ENCODE results near the gene IL9.

The IL9 gene

GRCh38 chr5:135901633-135902032, 6.0 kb upstream of the IL9 start:
- ChIA-PET POLR2A (interaction anchor here (1.4 kb wide), 1 partner anchor 9 kb away, joined by 4 read pairs; no protein-coding TSS in a partner anchor), CTCF (no interaction called here)
- TF ChIP-seq FOXM1 (IDR thresholded peaks at IDR 0.05; ENCODE audit: borderline replicate concordance), result no peak
- no peak for TF ChIP-seq ELF4 (IDR thresholded peaks at IDR 0.05)
- TF ChIP-seq SUZ12 (IDR thresholded peaks at IDR 0.05), result no peak
- no peak for TF ChIP-seq CTBP1 (IDR thresholded peaks at IDR 0.05; ENCODE audit: borderline replicate concordance)
- TF ChIP-seq FOXA1 (IDR thresholded peaks at IDR 0.05), result no peak
- TF ChIP-seq ARNT (IDR thresholded peaks at IDR 0.05), result no peak
- peak; percentile 62 for TF ChIP-seq PKNOX1 (IDR thresholded peaks at IDR 0.05)
- TF ChIP-seq NFRKB (IDR thresholded peaks at IDR 0.05), result no peak
- TF ChIP-seq TARDBP (IDR thresholded peaks at IDR 0.05), result no peak
- DNase-seq (ENCODE audit: extremely low spot score), result no peak

- DNase-seq (ENCODE audit: extremely low spot score), result no peak
- ChIA-PET POLR2A (no interaction called here), CTCF (no interaction called here)
- no peak for TF ChIP-seq L3MBTL2 (conservative IDR thresholded peaks at IDR 0.05)
- no peak for TF ChIP-seq FOXM1 (IDR thresholded peaks at IDR 0.05; ENCODE audit: borderline replicate concordance)
- no peak for TF ChIP-seq HDGF (IDR thresholded peaks at IDR 0.05; ENCODE audit: borderline replicate concordance)
- no peak for TF ChIP-seq FOXA1 (IDR thresholded peaks at IDR 0.05)
- TF ChIP-seq NFRKB (IDR thresholded peaks at IDR 0.05), result no peak
- no peak for TF ChIP-seq BHLHE40 (IDR thresholded peaks at IDR 0.05; ENCODE audit: borderline replicate concordance)
Measured at GRCh38 chr5:135900276-135900675, 4.6 kb upstream of the IL9 start.

- no peak for DNase-seq (ENCODE audit: extremely low spot score)
- ChIA-PET CTCF (no interaction called here), POLR2A (no interaction called here)
- TF ChIP-seq HDGF (IDR thresholded peaks at IDR 0.05; ENCODE audit: borderline replicate concordance), result no peak
- TF ChIP-seq SUZ12 (IDR thresholded peaks at IDR 0.05), result no peak
Measured at GRCh38 chr5:135898651-135899050, 3.0 kb upstream of the IL9 start.

GRCh38 chr5:135894789-135895188, 852 bp downstream of the IL9 start:
- TF ChIP-seq L3MBTL2 (conservative IDR thresholded peaks at IDR 0.05), result no peak
- TF ChIP-seq PKNOX1 (IDR thresholded peaks at IDR 0.05), result no peak
- no peak for TF ChIP-seq FOXM1 (IDR thresholded peaks at IDR 0.05; ENCODE audit: borderline replicate concordance)
- no peak for TF ChIP-seq SP1 (IDR thresholded peaks at IDR 0.05)
- TF ChIP-seq FOXK2 (IDR thresholded peaks at IDR 0.05), result no peak
- no peak for TF ChIP-seq ARNT (IDR thresholded peaks at IDR 0.05)
- TF ChIP-seq HDGF (IDR thresholded peaks at IDR 0.05; ENCODE audit: borderline replicate concordance), result no peak
- TF ChIP-seq FOXA1 (IDR thresholded peaks at IDR 0.05), result no peak
- no peak for TF ChIP-seq LEF1 (IDR thresholded peaks at IDR 0.05; ENCODE audit: borderline replicate concordance)
- no peak for TF ChIP-seq TARDBP (IDR thresholded peaks at IDR 0.05)
- no peak for TF ChIP-seq NFRKB (IDR thresholded peaks at IDR 0.05)
- no peak for TF ChIP-seq ELF4 (IDR thresholded peaks at IDR 0.05)
- POLR2A ChIA-PET, result no interaction called here
- CTCF ChIA-PET, result interaction anchor here (0.6 to 1.7 kb wide), 3 partner anchors 159 to 188 kb away, joined by 3 to 4 read pairs (median 3); no protein-coding TSS in a partner anchor
- no peak for DNase-seq (ENCODE audit: extremely low spot score)

GRCh38 chr5:135894276-135894675, 1.4 kb downstream of the IL9 start:
- TF ChIP-seq FOXM1 (IDR thresholded peaks at IDR 0.05; ENCODE audit: borderline replicate concordance), result no peak
- TF ChIP-seq PKNOX1 (IDR thresholded peaks at IDR 0.05), result no peak
- no peak for TF ChIP-seq L3MBTL2 (conservative IDR thresholded peaks at IDR 0.05)
- TF ChIP-seq SP1 (IDR thresholded peaks at IDR 0.05), result no peak
- TF ChIP-seq NFRKB (IDR thresholded peaks at IDR 0.05), result no peak
- TF ChIP-seq TARDBP (IDR thresholded peaks at IDR 0.05), result no peak
- no peak for TF ChIP-seq HDGF (IDR thresholded peaks at IDR 0.05; ENCODE audit: borderline replicate concordance)
- TF ChIP-seq FOXK2 (IDR thresholded peaks at IDR 0.05), result no peak
- TF ChIP-seq ZNF384 (IDR thresholded peaks at IDR 0.05), result no peak
- no peak for TF ChIP-seq LEF1 (IDR thresholded peaks at IDR 0.05; ENCODE audit: borderline replicate concordance)
- ChIA-PET CTCF (interaction anchor here (0.6 to 1.7 kb wide), 3 partner anchors 159 to 188 kb away, joined by 3 to 4 read pairs (median 3); no protein-coding TSS in a partner anchor), POLR2A (no interaction called here)
- no peak for DNase-seq (ENCODE audit: extremely low spot score)

GRCh38 chr5:135891791-135892190, 3.9 kb downstream of the IL9 start:
- peak; percentile 58 for DNase-seq (ENCODE audit: extremely low spot score)
- no peak for TF ChIP-seq SP1 (IDR thresholded peaks at IDR 0.05)
- TF ChIP-seq BHLHE40 (IDR thresholded peaks at IDR 0.05; ENCODE audit: borderline replicate concordance), result no peak
- no peak for TF ChIP-seq ZNF384 (IDR thresholded peaks at IDR 0.05)
- TF ChIP-seq ELF4 (IDR thresholded peaks at IDR 0.05), result no peak
- TF ChIP-seq TARDBP (IDR thresholded peaks at IDR 0.05), result no peak
- TF ChIP-seq FOXM1 (IDR thresholded peaks at IDR 0.05; ENCODE audit: borderline replicate concordance), result no peak
- TF ChIP-seq FOXA1 (IDR thresholded peaks at IDR 0.05), result no peak
- TF ChIP-seq HDGF (IDR thresholded peaks at IDR 0.05; ENCODE audit: borderline replicate concordance), result no peak
- no peak for TF ChIP-seq PKNOX1 (IDR thresholded peaks at IDR 0.05)
- TF ChIP-seq SUZ12 (IDR thresholded peaks at IDR 0.05), result no peak
- no peak for TF ChIP-seq LEF1 (IDR thresholded peaks at IDR 0.05; ENCODE audit: borderline replicate concordance)
- no peak for TF ChIP-seq FOXK2 (IDR thresholded peaks at IDR 0.05)
- no peak for TF ChIP-seq L3MBTL2 (conservative IDR thresholded peaks at IDR 0.05)
- no peak for TF ChIP-seq ARNT (IDR thresholded peaks at IDR 0.05)
- no peak for TF ChIP-seq NFRKB (IDR thresholded peaks at IDR 0.05)
- no peak for TF ChIP-seq CTBP1 (IDR thresholded peaks at IDR 0.05; ENCODE audit: borderline replicate concordance)
- ChIA-PET CTCF (interaction anchor here (0.6 to 3.1 kb wide), 17 partner anchors 10 to 1269 kb away, joined by 3 to 17 read pairs (median 4); partner anchors contain the start of gene SLC25A48), POLR2A (no interaction called here)
